Neuronal stem cell (in vitro differentiated cells): ENCODE results near the gene NIPAL4.

ENCODE experiments used
- DNase-seq: peaks from one replicate; pipeline ENCODE4 v3.0.0-alpha.2; 2013; ENCODE audit warnings: low spot score
- H2AFZ ChIP-seq: one replicate; pipeline ENCODE4 v1.6.1; 2013; ENCODE audit warnings: mild to moderate bottlenecking, low read length, inconsistent platforms
- H2AK5ac ChIP-seq: 2 replicates; pipeline ENCODE4 v1.6.1; 2013; ENCODE audit warnings: low read depth, mild to moderate bottlenecking, inconsistent platforms, low read length, moderate library complexity, mixed read lengths
- H2BK120ac ChIP-seq: 2 replicates; pipeline ENCODE4 v1.6.1; 2013; ENCODE audit warnings: low read depth, mild to moderate bottlenecking, inconsistent platforms, low read length, moderate library complexity, mixed read lengths
- H2BK12ac ChIP-seq: one replicate; pipeline ENCODE4 v1.6.1; 2013; ENCODE audit warnings: low read length, inconsistent platforms
- H2BK15ac ChIP-seq: 2 replicates; pipeline ENCODE4 v1.6.1; 2013; ENCODE audit warnings: mild to moderate bottlenecking, low read length, inconsistent platforms, mixed read lengths
- H2BK5ac ChIP-seq: one replicate; pipeline ENCODE4 v1.6.1; 2013; ENCODE audit warnings: inconsistent platforms, mild to moderate bottlenecking, low read length, moderate library complexity
- H3K14ac ChIP-seq: one replicate; pipeline ENCODE4 v1.6.1; 2013; ENCODE audit warnings: low read length, inconsistent platforms
- H3K18ac ChIP-seq: 2 replicates; pipeline ENCODE4 v1.6.1; 2013; ENCODE audit warnings: low read length, inconsistent platforms
- H3K23ac ChIP-seq: 2 replicates; pipeline ENCODE4 v1.6.1; 2013; ENCODE audit warnings: low read depth, mild to moderate bottlenecking, mixed read lengths, low read length, inconsistent platforms; ENCODE audit not compliant: poor library complexity
- H3K27ac ChIP-seq: replicated peaks from 3 replicates; pipeline ENCODE4 v1.5.1; 2013; ENCODE audit warnings: low read length, inconsistent platforms
- H3K27me3 ChIP-seq, 3 experiments: 2 replicates each; pipeline ENCODE4 v1.6.1; 2013; ENCODE audit warnings: low read length in 3 of 3, mild to moderate bottlenecking in 2 of 3, inconsistent platforms in 1 of 3, low read depth in 1 of 3, mixed read lengths in 1 of 3, moderate library complexity in 1 of 3; ENCODE audit not compliant: control insufficient read depth in 3 of 3, insufficient read depth in 3 of 3
- H3K36me3 ChIP-seq, 2 donors: replicated peaks in 1 of 2; 2 replicates each; pipeline ENCODE4 v1.6.1; 2013; ENCODE audit warnings: low read length in 2 of 2; ENCODE audit not compliant: control insufficient read depth in 2 of 2, insufficient read depth in 2 of 2
- H3K4ac ChIP-seq: 2 replicates; pipeline ENCODE4 v1.6.1; 2013; ENCODE audit warnings: inconsistent platforms, mild to moderate bottlenecking, low read length, moderate library complexity
- H3K4me1 ChIP-seq, 2 donors: 1 replicate in 1 of 2; 2 replicates in 1 of 2; pipeline ENCODE4 v1.6.1; 2013; ENCODE audit warnings: low read length in 2 of 2, low read depth in 1 of 2; ENCODE audit not compliant: control insufficient read depth in 2 of 2, insufficient read depth in 1 of 2
- H3K4me2 ChIP-seq: one replicate; pipeline ENCODE4 v1.6.1; 2013; ENCODE audit warnings: mild to moderate bottlenecking, low read length, inconsistent platforms; ENCODE audit not compliant: insufficient read depth, poor library complexity, severe bottlenecking
- H3K4me3 ChIP-seq, 2 donors: 2 replicates each; pipeline ENCODE4 v1.5.1; 2013; ENCODE audit warnings: low read length in 2 of 2, mild to moderate bottlenecking in 2 of 2, inconsistent platforms in 1 of 2, moderate library complexity in 1 of 2
- H3K79me1 ChIP-seq: one replicate; pipeline ENCODE4 v1.6.1; 2013; ENCODE audit warnings: low read depth, mild to moderate bottlenecking, inconsistent platforms, low read length, moderate library complexity
- H3K9ac ChIP-seq: one replicate; pipeline ENCODE4 v1.6.1; 2013; ENCODE audit warnings: mild to moderate bottlenecking, low read depth, low read length, inconsistent platforms; ENCODE audit not compliant: poor library complexity
- H3K9me3 ChIP-seq, 2 donors: replicated peaks in 1 of 2; 2 replicates each; pipeline versions ENCODE3 to v1.6.1; 2013; ENCODE audit warnings: low read length in 2 of 2, mild to moderate bottlenecking in 2 of 2, inconsistent platforms in 1 of 2, low read depth in 1 of 2, mixed read lengths in 1 of 2, moderate library complexity in 1 of 2; ENCODE audit not compliant: control insufficient read depth in 2 of 2, insufficient read depth in 1 of 2
- H4K8ac ChIP-seq: one replicate; pipeline ENCODE4 v1.6.1; 2013; ENCODE audit warnings: low read depth, mild to moderate bottlenecking, inconsistent platforms, low read length, moderate library complexity
- H4K91ac ChIP-seq: one replicate; pipeline ENCODE4 v1.6.1; 2013; ENCODE audit warnings: low read length, low read depth, mild to moderate bottlenecking, inconsistent platforms; ENCODE audit not compliant: poor library complexity
- WGBS, 2 donors: extraction: QIAGEN DNeasy Blood & Tissue Kit; methylation state at CpG; one replicate each; pipeline ENCODE4 v1.1.7; 2013; ENCODE audit warnings: missing lambda C conversion rate in 2 of 2, mixed read lengths in 1 of 2; ENCODE audit not compliant: insufficient read length in 2 of 2, insufficient replicate concordance in 1 of 2; ENCODE audit errors: extremely low coverage in 2 of 2; 5-methylcytosine and 5-hydroxymethylcytosine counted together

The NIPAL4 gene

DNA sequence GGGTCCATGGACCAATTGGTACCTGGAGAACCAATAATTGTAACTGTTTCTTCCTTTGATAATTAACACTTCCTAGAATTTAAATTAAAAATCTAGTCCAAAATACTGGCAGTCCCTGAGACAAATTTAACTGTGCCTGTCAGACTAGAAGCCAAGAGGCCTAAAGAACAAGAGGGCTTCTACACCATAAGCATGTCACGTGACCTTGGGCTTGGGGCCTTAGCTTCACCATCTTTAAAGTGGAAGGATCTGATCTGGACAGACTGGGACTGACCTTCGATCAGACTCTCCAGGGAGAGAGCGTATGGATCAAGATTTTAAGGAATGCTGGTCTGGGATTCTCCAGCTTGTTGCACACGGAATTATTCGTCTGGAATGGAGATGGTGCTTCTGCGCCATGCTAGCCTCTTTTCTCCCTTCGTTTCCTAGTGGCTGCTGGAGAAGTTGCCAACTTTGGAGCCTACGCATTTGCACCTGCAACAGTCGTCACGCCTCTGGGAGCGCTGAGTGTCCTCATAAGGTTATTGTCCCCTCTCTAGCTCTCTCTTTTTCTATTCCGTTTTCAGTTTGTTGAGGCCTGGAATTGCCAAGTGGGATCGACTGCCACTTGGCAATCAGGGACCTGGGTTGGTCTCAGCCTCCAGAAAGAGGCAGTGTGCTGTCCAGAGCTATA is 8.4 kb downstream of the NIPAL4 start:
- H2BK12ac ChIP-seq, result no peak overlapping the region
- no peak overlapping the region for H3K14ac ChIP-seq
- H4K91ac ChIP-seq, result no peak overlapping the region
- H3K23ac ChIP-seq, result no peak overlapping the region
- no peaks in the 10 kb centered on the region for H3K9me3 ChIP-seq
- no peak overlapping the region for H2BK5ac ChIP-seq
- no peak overlapping the region for H3K27ac ChIP-seq
- H3K4me3 ChIP-seq, result peak overlapping the region in 1 of 2 donors; percentile 38
- peaks cover 2 to 14% of the 10 kb centered on the region in 2 donors for H3K4me1 ChIP-seq
- peak overlapping the region; percentile 16 for H2AK5ac ChIP-seq
- H3K4me2 ChIP-seq, result no peak overlapping the region
- no peak overlapping the region for H2BK15ac ChIP-seq
- WGBS, 2 donors, result no CpG with 5 or more reads among the region's 13 CpGs
- no peak overlapping the region for H3K18ac ChIP-seq
- peaks cover 0 to 7% (median 0%) of the 10 kb centered on the region in 3 experiments for H3K27me3 ChIP-seq
- H4K8ac ChIP-seq, result no peak overlapping the region
- no peak overlapping the region for H3K9ac ChIP-seq
- H2BK120ac ChIP-seq, result no peak overlapping the region
- no peak overlapping the region for H3K4ac ChIP-seq
- H3K79me1 ChIP-seq, result no peaks in the 10 kb centered on the region
- H2AFZ ChIP-seq, result no peak overlapping the region
- no peaks in the 10 kb centered on the region for H3K36me3 ChIP-seq
- DNase-seq, result no peak

DNA sequence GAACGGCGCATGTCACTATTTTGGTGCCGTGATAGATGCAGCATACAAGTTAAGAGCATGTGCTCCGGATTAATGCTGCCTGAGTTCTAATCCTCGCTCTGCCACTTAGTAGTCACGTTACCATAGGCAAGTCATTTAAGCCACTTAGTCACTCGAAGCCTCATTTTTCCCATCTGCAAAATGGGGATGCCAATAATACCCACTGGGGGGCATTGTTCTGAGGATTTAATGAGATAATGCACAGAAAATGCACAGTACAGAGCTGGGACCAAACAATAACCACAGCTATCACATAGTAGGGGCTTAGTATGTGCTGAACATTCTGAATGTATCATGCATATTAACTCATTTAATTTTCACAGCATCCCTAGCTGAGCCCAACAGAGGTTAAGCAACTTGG is 9.1 kb downstream of the NIPAL4 start:
- Histone ChIP-seq H3K23ac (no peak overlapping the region), H3K4me2 (no peak overlapping the region), H3K79me1 (no peaks in the 10 kb centered on the region), H2BK12ac (no peak overlapping the region), H2AFZ (no peak overlapping the region), H3K4me3 (peak overlapping the region in 1 of 2 donors; percentile 38), H4K91ac (no peak overlapping the region), H3K4me1 (peaks cover 1 to 10% of the 10 kb centered on the region in 2 donors), H3K9me3 (no peaks in the 10 kb centered on the region), H3K27me3 (peaks cover 0 to 1% (median 0%) of the 10 kb centered on the region in 3 experiments), H3K27ac (no peak overlapping the region), H2BK5ac (no peak overlapping the region), H2BK15ac (no peak overlapping the region), H2AK5ac (no peak overlapping the region), H3K4ac (no peak overlapping the region), H3K18ac (no peak overlapping the region), H3K9ac (no peak overlapping the region), H3K14ac (no peak overlapping the region), H4K8ac (no peak overlapping the region), H3K36me3 (no peaks in the 10 kb centered on the region), H2BK120ac (no peak overlapping the region)
- WGBS, 2 donors, result no CpG with 5 or more reads among the region's 7 CpGs
- no peak for DNase-seq

DNA sequence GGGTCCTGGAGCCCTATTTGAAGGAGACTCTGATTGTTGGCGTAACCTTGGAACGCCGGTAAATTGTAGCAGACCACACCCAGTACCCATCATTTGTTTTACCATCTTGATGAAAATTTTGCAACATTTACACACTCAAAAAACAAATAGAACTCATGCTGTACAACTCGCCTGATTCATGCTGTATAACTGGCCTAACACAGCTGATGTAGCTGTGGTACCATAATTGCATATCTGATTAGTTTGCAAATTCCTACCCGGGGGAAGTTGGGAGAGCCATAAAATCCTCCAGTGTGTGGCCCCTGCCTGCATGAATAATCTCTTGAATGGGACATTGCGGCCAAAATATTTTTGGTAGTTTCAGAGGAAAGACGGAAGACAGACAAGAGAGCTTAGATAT is 9.7 kb downstream of the NIPAL4 start:
- Histone ChIP-seq H2AFZ (no peak overlapping the region), H3K36me3 (no peaks in the 10 kb centered on the region), H3K27me3 (no peaks in the 10 kb centered on the region), H3K4me3 (no peak overlapping the region), H3K9ac (no peak overlapping the region), H2BK120ac (no peak overlapping the region), H3K4ac (no peak overlapping the region), H3K18ac (no peak overlapping the region), H4K8ac (no peak overlapping the region), H2AK5ac (no peak overlapping the region), H3K4me2 (no peak overlapping the region), H3K4me1 (peaks cover 0 to 5% of the 10 kb centered on the region in 2 donors), H3K14ac (no peak overlapping the region), H3K23ac (no peak overlapping the region), H4K91ac (no peak overlapping the region), H2BK15ac (no peak overlapping the region), H3K9me3 (no peaks in the 10 kb centered on the region), H3K79me1 (no peaks in the 10 kb centered on the region), H2BK5ac (no peak overlapping the region), H3K27ac (no peak overlapping the region), H2BK12ac (no peak overlapping the region)
- WGBS, 2 donors, result no CpG with 5 or more reads among the region's 7 CpGs
- no peak for DNase-seq

DNA sequence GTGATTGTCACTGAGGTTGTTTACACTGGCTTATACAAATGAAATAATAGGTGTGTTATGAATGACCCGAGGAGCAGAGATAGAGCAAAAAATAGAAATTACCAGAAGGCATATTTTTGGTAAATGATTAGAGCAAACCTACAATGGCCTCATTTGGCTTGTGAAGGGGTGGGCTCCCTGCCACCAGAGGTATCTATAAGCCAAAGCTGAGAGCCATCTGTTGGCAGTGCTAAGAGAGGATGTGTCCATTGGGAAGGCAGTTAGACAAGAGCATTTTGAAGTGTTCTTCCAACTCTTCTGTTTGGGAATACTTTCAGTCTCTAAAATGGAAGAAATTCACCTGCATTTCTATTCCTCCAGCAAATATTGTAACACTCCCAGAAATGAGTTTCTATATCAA is 10.6 kb downstream of the NIPAL4 start:
- Histone ChIP-seq H3K4me3 (no peak overlapping the region), H2AK5ac (no peak overlapping the region), H3K27me3 (no peaks in the 10 kb centered on the region), H3K4me1 (peaks cover 0 to 2% of the 10 kb centered on the region in 2 donors), H2BK120ac (no peak overlapping the region), H3K79me1 (no peaks in the 10 kb centered on the region), H2BK5ac (no peak overlapping the region), H2BK15ac (no peak overlapping the region), H3K18ac (no peak overlapping the region), H3K14ac (no peak overlapping the region), H3K9me3 (no peaks in the 10 kb centered on the region), H3K23ac (no peak overlapping the region), H3K36me3 (no peaks in the 10 kb centered on the region), H4K8ac (no peak overlapping the region), H3K4me2 (no peak overlapping the region), H2BK12ac (no peak overlapping the region), H2AFZ (no peak overlapping the region), H4K91ac (no peak overlapping the region), H3K27ac (no peak overlapping the region), H3K4ac (no peak overlapping the region), H3K9ac (no peak overlapping the region)
- no CpG with 5 or more reads among the region's 1 CpG for WGBS, 2 donors
- no peak for DNase-seq
